NCI-H1436 treated with DMSO at 0.1 percent for 48 hours (cell line): Measurements from ENCODE around the gene SPAG4.

Experiments
- DNase-seq: peaks from one replicate; lab custom pipeline; 2025; lab: John Stamatoyannopoulos, UW

SPAG4 gene

DNA sequence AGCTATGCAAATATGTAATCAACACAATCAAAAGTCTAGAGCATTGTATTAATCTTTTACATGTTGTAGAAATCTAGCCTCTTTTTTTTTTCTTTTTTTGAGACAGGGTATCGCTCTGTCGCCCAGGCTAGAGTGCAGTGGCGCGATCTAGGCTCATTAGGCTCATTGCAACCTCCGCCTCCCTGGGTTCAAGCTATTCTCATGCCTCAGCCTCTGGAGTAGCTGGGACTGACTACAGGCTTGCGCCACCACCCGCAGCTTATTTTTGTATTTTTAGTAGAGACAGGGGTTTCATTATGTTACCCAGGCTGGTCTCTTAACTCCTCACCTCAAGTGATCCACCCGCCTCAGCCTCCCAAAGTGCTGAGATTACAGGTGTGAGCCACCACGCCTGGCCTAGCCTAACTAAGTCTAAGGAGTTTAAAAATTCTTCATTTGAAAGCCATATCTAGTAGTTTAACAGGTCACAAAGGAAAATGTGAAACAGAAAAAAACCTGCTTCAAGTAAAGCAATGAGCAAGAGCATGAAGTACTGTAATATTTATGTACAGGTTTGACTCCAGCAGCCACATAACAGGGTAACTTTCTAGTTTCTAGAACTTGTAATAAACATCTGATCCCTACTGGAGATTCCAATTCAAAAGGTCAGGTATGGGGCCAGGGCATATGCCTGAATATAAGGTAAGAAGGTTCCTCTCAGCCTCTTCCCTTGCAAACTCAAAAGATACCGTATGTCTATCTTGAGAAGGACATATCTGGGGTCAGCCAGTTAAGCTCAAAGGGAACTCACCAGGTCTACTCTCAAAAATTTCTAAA lies 44.7 kb downstream of the SPAG4 start:
- no peak for DNase-seq

DNA sequence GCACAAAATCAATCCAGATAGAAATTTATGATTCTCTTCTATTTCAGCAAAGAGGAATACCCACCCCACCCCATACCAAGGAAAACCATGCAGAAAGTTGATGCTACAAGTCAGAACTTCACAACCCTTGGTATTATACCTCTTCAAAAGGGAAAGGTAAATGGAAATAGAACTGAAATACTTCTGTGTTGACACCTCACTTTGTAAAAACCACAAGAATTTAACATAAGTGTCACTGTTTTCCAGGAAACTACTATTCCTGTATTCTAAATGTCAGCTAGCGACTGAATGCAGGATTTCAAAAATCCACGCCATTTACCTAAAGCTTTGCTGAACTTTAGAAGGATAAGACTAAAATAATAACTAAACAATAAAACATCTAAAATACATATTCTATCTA lies 45.4 kb downstream of the SPAG4 start:
- DNase-seq = no peak

DNA sequence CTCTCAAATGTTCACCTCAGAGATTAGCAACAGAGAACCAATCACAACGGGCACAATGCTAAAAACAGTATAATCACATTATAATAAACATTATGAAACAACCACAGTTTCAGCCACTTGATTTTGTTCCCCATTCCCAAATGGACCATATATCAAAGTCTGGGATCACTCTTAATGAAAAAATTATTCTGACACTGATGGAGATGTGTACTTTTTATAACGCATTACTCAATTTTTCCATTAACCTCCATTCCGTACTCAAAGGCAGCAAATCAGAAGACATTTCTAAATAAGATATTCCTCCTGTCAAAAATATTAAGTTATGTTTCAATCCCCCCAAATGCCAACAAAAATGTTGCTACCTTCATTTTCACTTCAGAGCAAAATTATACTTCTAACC lies 46.3 kb downstream of the SPAG4 start:
- no peak for DNase-seq

DNA sequence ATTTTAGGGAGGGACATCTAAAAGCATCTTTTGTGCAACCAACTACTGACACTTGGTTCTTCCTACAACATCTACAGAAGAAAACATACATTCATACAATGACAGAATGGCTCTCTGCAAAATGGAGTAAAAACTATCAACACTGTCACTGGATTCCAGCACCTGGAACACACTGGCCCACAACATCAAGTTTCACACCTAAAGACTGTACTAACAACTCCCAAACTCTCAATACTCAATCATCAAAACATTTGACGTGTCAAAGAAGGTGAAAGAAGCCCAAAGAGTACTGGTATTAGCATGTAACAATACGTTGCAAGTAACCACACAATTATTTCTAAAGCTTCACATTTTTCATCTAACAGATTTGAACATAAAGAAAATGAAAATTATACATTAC lies 46.9 kb downstream of the SPAG4 start:
- DNase-seq = no peak

- DNase-seq = no peak
Observed at GRCh38 chr20:35663516-35664465, 48.2 kb downstream of the SPAG4 start.

- peak; percentile 71 for DNase-seq
Observed at GRCh38 chr20:35664466-35665206, 49.0 kb downstream of the SPAG4 start, which contains the start of the genes CPNE1 and RBM12. Gene CPNE1 (minus strand): TSS chr20:35664900. CDS start chr20:35632923, 31,977 bp downstream. Gene RBM12 (minus strand): TSS chr20:35664900. CDS start chr20:35655322, 9,578 bp downstream.

GRCh38 chr20:35665949-35666288 lies 50.3 kb downstream of the SPAG4 start:
- DNase-seq = no peak

DNA sequence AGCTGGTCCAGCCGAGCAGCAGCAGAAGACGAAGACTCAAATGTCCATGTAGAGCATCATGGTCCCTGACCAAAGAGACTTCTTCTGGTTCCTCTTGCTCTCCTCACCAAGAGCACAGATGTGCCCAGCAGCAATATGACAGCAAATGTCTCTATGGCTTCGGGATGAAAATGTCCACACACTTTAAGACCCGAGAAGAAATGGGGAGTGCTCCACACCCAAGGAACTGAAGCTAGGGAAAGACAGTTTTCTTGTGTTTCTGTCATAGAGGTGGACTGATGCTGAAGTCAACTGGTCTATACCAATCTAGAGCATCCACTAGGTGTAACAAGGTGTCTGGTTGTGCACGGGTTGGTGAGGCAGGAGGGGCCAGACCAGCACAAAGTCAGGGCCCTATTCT lies 53.6 kb downstream of the SPAG4 start:
- no peak for DNase-seq

- DNase-seq = no peak
Observed at GRCh38 chr20:35669681-35670080, 54.1 kb downstream of the SPAG4 start.
